KMS-11 (cell line): ENCODE results near the gene ETFB.

Source experiments
- H2AFZ ChIP-seq: fragments of 200-600 bp; sonication (generic); 2 replicates; pipeline ENCODE4 v1.6.1; 2016; ENCODE audit warnings: antibody characterized with exemption, mixed run types, low read depth
- H3K27ac ChIP-seq: fragments of 200-600 bp; sonication (generic); 2 replicates; pipeline ENCODE4 v1.6.1; 2016; ENCODE audit warnings: mild to moderate bottlenecking, mixed run types
- H3K27me3 ChIP-seq: fragments of 200-600 bp; sonication (generic); 2 replicates; pipeline ENCODE4 v1.6.1; 2017; ENCODE audit warnings: mild to moderate bottlenecking, low read depth, mixed run types, moderate library complexity; ENCODE audit not compliant: insufficient read depth
- H3K36me3 ChIP-seq: fragments of 200-600 bp; sonication (generic); 2 replicates; pipeline ENCODE4 v1.6.1; 2017; ENCODE audit warnings: mild to moderate bottlenecking, mixed run types; ENCODE audit not compliant: insufficient read depth
- H3K4me1 ChIP-seq: fragments of 200-600 bp; sonication (generic); 2 replicates; pipeline ENCODE4 v1.6.1; 2016; ENCODE audit warnings: mild to moderate bottlenecking, low read depth, mixed run types; ENCODE audit not compliant: poor library complexity, severe bottlenecking
- H3K4me2 ChIP-seq: fragments of 200-600 bp; sonication (generic); 2 replicates; pipeline ENCODE4 v1.7.0; 2016; ENCODE audit warnings: mild to moderate bottlenecking, mixed run types
- H3K4me3 ChIP-seq: fragments of 200-600 bp; sonication (generic); IDR thresholded peaks from 2 replicates; pipeline ENCODE4 v1.6.1; 2017; ENCODE audit warnings: low read depth, low read length, mixed read lengths; ENCODE audit not compliant: insufficient read depth
- H3K79me2 ChIP-seq: fragments of 200-600 bp; sonication (generic); 2 replicates; pipeline ENCODE4 v1.6.1; 2016; ENCODE audit warnings: low read depth, mixed run types; ENCODE audit not compliant: insufficient read depth
- H3K9ac ChIP-seq: fragments of 200-600 bp; sonication (generic); 2 replicates; pipeline ENCODE4 v1.6.1; 2016; ENCODE audit warnings: mild to moderate bottlenecking, mixed run types
- H4K20me1 ChIP-seq: fragments of 200-600 bp; sonication (generic); 2 replicates; pipeline ENCODE4 v1.6.1; 2016; ENCODE audit warnings: mild to moderate bottlenecking, mixed run types; ENCODE audit not compliant: insufficient read depth
- TF ChIP-seq, protein P1 (sequence below): fragments of 200-600 bp; sonication (generic); conservative IDR thresholded peaks from 2 replicates; pipeline ENCODE4 v1.6.1; 2017; ENCODE audit warnings: low read depth, mild to moderate bottlenecking, antibody characterized with exemption, low read length, moderate library complexity, mixed read lengths

The ETFB gene

DNA sequence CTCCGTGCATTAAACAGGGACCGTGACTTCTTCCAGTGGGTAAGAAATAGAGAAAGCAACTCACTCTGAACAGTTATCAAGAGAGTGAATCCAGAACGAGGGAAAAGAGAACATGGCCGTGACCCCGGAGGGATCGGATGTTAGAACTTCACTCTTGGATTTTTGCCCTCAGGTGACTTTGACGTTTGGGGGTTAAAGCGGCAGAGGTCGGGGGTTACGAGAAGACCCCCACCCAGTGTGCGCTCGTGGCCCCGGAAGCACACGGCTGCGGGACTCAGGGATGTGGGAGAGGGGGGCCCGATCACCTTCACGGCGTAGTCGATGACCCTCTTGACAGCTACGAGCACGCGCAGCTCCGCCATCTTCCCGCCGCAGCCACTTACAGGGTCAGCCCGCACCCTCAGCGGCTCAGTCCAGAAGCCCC lies at the start of gene ETFB:
Gene ETFB, minus strand, starts transcription at position 424 of the 424 bp plus-strand sequence. Its CDS starts 62 bp downstream, at position 362.
- H3K27ac ChIP-seq: no peak within 1 kb of the TSS
- no peaks in the 10 kb centered on the region for H3K4me1 ChIP-seq
- no peak within 1 kb of the TSS for H2AFZ ChIP-seq
- no peaks in the 10 kb centered on the region for H3K27me3 ChIP-seq
- H3K9ac ChIP-seq: no peak within 1 kb of the TSS
- no peak within 1 kb of the TSS for H3K4me2 ChIP-seq
- TF ChIP-seq, protein P1, sequence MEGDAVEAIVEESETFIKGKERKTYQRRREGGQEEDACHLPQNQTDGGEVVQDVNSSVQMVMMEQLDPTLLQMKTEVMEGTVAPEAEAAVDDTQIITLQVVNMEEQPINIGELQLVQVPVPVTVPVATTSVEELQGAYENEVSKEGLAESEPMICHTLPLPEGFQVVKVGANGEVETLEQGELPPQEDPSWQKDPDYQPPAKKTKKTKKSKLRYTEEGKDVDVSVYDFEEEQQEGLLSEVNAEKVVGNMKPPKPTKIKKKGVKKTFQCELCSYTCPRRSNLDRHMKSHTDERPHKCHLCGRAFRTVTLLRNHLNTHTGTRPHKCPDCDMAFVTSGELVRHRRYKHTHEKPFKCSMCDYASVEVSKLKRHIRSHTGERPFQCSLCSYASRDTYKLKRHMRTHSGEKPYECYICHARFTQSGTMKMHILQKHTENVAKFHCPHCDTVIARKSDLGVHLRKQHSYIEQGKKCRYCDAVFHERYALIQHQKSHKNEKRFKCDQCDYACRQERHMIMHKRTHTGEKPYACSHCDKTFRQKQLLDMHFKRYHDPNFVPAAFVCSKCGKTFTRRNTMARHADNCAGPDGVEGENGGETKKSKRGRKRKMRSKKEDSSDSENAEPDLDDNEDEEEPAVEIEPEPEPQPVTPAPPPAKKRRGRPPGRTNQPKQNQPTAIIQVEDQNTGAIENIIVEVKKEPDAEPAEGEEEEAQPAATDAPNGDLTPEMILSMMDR: no peak
- H4K20me1 ChIP-seq: no peaks in the 10 kb centered on the region
- no peaks in the 10 kb centered on the region for H3K36me3 ChIP-seq
- H3K79me2 ChIP-seq: no peaks in the 10 kb centered on the region
- no peak within 1 kb of the TSS for H3K4me3 ChIP-seq

DNA sequence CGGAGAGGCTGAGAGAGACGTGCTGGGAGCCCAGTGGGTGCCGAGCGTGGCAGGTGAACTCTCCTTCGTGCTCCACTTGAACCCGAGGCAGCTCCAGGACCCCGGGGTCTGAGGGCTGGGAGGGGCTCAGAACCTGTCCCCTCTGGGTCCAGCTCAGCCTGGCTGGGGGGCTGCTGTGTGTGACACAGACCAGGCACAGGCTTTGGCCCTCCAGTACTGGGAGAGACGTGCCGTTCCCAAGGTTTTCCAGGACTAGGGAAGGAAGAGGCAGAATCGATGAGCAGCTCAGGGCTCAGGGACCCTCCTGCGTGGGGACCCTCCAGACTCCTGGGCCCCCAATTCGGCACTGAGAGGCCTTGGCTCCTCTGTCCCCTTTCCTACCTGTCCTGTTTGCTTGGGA lies 49.0 kb upstream of the ETFB start:
- no peaks in the 10 kb centered on the region for H3K4me1 ChIP-seq
- H2AFZ ChIP-seq: no peak overlapping the region
- H3K36me3 ChIP-seq: no peaks in the 10 kb centered on the region
- no peak overlapping the region for H3K9ac ChIP-seq
- no peak overlapping the region for H3K4me3 ChIP-seq
- no peaks in the 10 kb centered on the region for H4K20me1 ChIP-seq
- no peaks in the 10 kb centered on the region for H3K79me2 ChIP-seq
- no peak overlapping the region for H3K4me2 ChIP-seq
- TF ChIP-seq, protein P1: no peak
- H3K27ac ChIP-seq: no peak overlapping the region
- no peaks in the 10 kb centered on the region; the same call in 1 of the 2 replicates for H3K27me3 ChIP-seq

DNA sequence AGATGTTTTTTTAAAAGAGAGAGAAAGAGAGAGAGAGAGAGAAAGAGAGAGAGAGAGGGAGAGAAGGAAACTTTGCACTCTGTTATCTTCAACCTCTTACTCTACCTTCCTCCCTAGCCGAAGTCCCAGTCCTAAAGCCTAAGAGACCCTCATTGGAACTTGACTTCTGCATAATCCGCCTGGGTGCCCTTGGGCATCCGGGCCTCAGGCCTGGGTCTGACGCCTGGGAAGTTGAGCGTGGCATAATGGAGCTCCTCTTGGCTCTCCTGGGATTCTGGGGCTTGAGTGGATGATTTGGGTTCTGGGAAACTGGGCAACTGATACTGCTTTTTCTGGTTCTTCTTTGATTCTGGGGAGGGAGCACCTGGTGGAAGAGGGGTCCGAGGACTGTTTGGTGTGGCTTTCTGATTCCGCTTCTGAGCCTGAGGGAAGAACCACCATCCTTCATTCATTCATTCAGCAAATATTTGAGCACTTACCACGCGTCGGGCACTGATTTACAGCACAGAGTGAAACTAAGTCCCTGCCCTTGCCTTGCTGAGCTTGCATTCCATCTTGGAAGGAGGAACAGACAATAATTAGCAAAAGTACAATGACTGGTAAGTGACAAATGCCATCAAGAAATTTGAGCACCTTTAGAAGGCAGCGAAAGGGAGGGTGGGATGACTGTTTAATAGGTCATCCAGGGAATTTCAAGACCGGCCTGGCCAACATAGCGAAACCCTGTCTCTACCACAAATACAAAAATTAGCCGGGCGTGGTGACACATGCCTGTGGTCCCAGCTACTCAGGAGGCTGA lies 45.0 kb upstream of the ETFB start:
- TF ChIP-seq, protein P1: no peak

DNA sequence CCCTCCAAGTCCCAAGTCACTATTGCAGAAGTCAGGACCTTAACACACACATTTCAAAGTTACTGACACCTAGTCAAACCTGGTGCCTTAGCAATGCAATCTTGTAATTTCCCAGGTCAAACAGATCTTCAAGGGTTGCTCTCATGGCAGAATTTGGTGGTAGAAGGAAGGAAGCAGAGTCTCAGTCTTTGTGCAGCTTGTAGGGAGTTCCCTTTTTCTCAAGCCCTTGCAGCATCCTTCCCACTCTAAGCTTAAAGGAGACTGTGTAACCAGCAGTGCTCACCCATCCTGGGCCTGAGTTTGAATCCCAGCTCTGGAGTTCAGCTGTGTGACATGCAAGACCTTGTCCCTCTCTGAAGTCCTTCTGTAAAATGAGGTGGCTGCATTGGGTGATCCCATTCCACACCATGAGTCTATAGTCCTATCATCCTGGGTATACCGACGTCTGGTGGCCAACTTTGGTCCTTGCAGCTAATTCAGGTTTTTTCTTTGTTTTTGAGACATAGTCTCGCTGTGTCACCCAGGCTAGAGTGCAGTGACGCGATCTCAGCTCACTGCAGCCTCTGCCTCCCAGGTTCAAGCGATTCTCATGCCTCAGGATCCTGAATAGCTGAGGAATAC lies 41.4 kb upstream of the ETFB start:
- Histone ChIP-seq H3K4me2 (no peak overlapping the region), H3K4me3 (no peak overlapping the region), H2AFZ (no peak overlapping the region), H3K79me2 (no peaks in the 10 kb centered on the region), H3K27ac (no peak overlapping the region), H4K20me1 (no peaks in the 10 kb centered on the region), H3K9ac (no peak overlapping the region), H3K27me3 (no peaks in the 10 kb centered on the region; the same call in 1 of the 2 replicates), H3K4me1 (no peaks in the 10 kb centered on the region), H3K36me3 (no peaks in the 10 kb centered on the region)
- TF ChIP-seq, protein P1: no peak

More for the DNA sequence above, 45.0 kb upstream of the ETFB start:
- Histone ChIP-seq H3K36me3 (no peaks in the 10 kb centered on the region), H3K9ac (no peak overlapping the region), H3K4me3 (no peak overlapping the region), H3K27ac (no peak overlapping the region), H3K4me1 (no peaks in the 10 kb centered on the region), H3K4me2 (no peak overlapping the region), H3K79me2 (no peaks in the 10 kb centered on the region), H3K27me3 (no peaks in the 10 kb centered on the region; the same call in 1 of the 2 replicates), H2AFZ (no peak overlapping the region), H4K20me1 (no peaks in the 10 kb centered on the region)
